Neural progenitor cell (in vitro differentiated cells): ENCODE data around the gene RABGGTA. TPM values are rescaled to one million over a fixed set of nuclear protein-coding genes. Genes with fewer than 3 reads are reported as not detected.

Source experiments
- DNase-seq: peaks from one replicate; pipeline ENCODE4 v3.0.0-alpha.2; 2016; ENCODE audit warnings: low spot score
- H2AFZ ChIP-seq: fragments of 200-600 bp; sonication (generic); replicated peaks from 2 replicates; pipeline ENCODE4 v1.6.1; 2016; ENCODE audit warnings: antibody characterized with exemption
- H3F3A ChIP-seq: fragments of 200-600 bp; sonication (generic); 2 replicates; pipeline ENCODE4 v1.6.1; 2016; ENCODE audit warnings: antibody characterized with exemption, low read depth
- H3K27ac ChIP-seq: fragments of 200-600 bp; sonication (generic); 2 replicates; pipeline ENCODE4 v1.5.1; 2016; ENCODE audit warnings: mild to moderate bottlenecking
- H3K27me3 ChIP-seq: fragments of 200-600 bp; sonication (generic); 2 replicates; pipeline ENCODE4 v1.6.1; 2016; ENCODE audit warnings: mild to moderate bottlenecking, moderate library complexity
- H3K36me3 ChIP-seq: fragments of 200-600 bp; sonication (generic); 2 replicates; pipeline ENCODE4 v1.5.1; 2016
- H3K4me1 ChIP-seq: fragments of 200-600 bp; sonication (generic); 2 replicates; pipeline ENCODE4 v1.6.1; 2016; ENCODE audit warnings: mixed run types
- H3K4me2 ChIP-seq: fragments of 200-600 bp; sonication (generic); 2 replicates; pipeline ENCODE4 v1.6.1; 2016
- H3K4me3 ChIP-seq: fragments of 200-600 bp; sonication (generic); 2 replicates; pipeline ENCODE4 v1.5.1; 2016
- H3K79me2 ChIP-seq: fragments of 200-600 bp; sonication (generic); 2 replicates; pipeline ENCODE4 v1.6.1; 2016; ENCODE audit warnings: low read depth
- H3K9ac ChIP-seq: fragments of 200-600 bp; sonication (generic); 2 replicates; pipeline ENCODE4 v1.6.1; 2016
- H3K9me3 ChIP-seq: fragments of 200-600 bp; sonication (generic); 2 replicates; pipeline ENCODE4 v1.5.1; 2016; ENCODE audit warnings: low read depth
- H4K20me1 ChIP-seq: fragments of 200-600 bp; sonication (generic); 2 replicates; pipeline ENCODE4 v1.6.1; 2016; ENCODE audit warnings: low read depth
- H3K27ac Mint-ChIP-seq: 3 replicates; pipeline ENCODE4 v1.8.0; 2021; ENCODE audit warnings: mixed read lengths
- H3K27me3 Mint-ChIP-seq: 2 replicates; pipeline ENCODE4 v1.8.0; 2022; ENCODE audit warnings: low read depth, mild to moderate bottlenecking, inconsistent platforms, moderate library complexity, mixed read lengths; ENCODE audit not compliant: insufficient read depth
- H3K36me3 Mint-ChIP-seq: 3 replicates; pipeline ENCODE4 v1.8.0; 2021; ENCODE audit warnings: mixed read lengths
- H3K4me1 Mint-ChIP-seq: 3 replicates; pipeline ENCODE4 v1.8.0; 2021; ENCODE audit warnings: mixed read lengths
- H3K4me3 Mint-ChIP-seq: 3 replicates; pipeline ENCODE4 v1.8.0; 2021; ENCODE audit warnings: mild to moderate bottlenecking, moderate library complexity, mixed read lengths
- H3K9me3 Mint-ChIP-seq: 3 replicates; pipeline ENCODE4 v1.8.0; 2020; ENCODE audit warnings: mixed read lengths
- CTCF ChIP-seq: fragments of 200-600 bp; sonication (generic); IDR thresholded peaks from 2 replicates; pipeline ENCODE4 v1.5.1; 2017; ENCODE audit warnings: antibody characterized with exemption, mild to moderate bottlenecking
- EZH2 ChIP-seq: fragments of 200-600 bp; sonication (generic); IDR thresholded peaks from 2 replicates; pipeline ENCODE4 v1.6.1; 2017; ENCODE audit warnings: antibody characterized with exemption, mild to moderate bottlenecking, moderate library complexity
- EZH2phosphoT487 ChIP-seq: fragments of 200-600 bp; sonication (generic); IDR thresholded peaks from 2 replicates; pipeline ENCODE4 v1.6.1; 2017; ENCODE audit warnings: antibody characterized with exemption
- total RNA-seq: library from RNA; depleted of rRNA; stranded (reverse); fragments of >200 nt; gene quantifications from 2 replicates; pipeline ENCODE4 v1.2.3, GENCODE V29; 2015; ENCODE audit warnings: low replicate concordance

RABGGTA gene
- total RNA-seq, 1 donor from 2014 or later = 7.1 TPM

- peaks cover 8% of the 10 kb centered on the region for H3F3A ChIP-seq
- H3K9me3 ChIP-seq = no peaks in the 10 kb centered on the region
- Mint-ChIP-seq H3K4me3 (no peak overlapping the region), H3K27me3 (no peaks in the 10 kb centered on the region), H3K4me1 (peaks cover 6% of the 10 kb centered on the region), H3K27ac (no peak overlapping the region), H3K36me3 (peaks cover 7% of the 10 kb centered on the region), H3K9me3 (no peaks in the 10 kb centered on the region)
- H3K4me2 ChIP-seq = no peak overlapping the region
- no peaks in the 10 kb centered on the region for H3K27me3 ChIP-seq
- no peak for TF ChIP-seq EZH2phosphoT487
- TF ChIP-seq EZH2 = no peak
- TF ChIP-seq CTCF = no peak
- H4K20me1 ChIP-seq = no peaks in the 10 kb centered on the region
- no peak overlapping the region for H3K4me3 ChIP-seq
- no peaks in the 10 kb centered on the region for H3K36me3 ChIP-seq
- H3K9ac ChIP-seq = no peak overlapping the region
- DNase-seq = no peak
- H3K27ac ChIP-seq = no peak overlapping the region
- H2AFZ ChIP-seq = no peak overlapping the region
- H3K4me1 ChIP-seq = peaks cover under 1% of the 10 kb centered on the region
- H3K79me2 ChIP-seq = no peaks in the 10 kb centered on the region
These were observed 22.1 kb upstream of the RABGGTA start for GRCh38 chr14:24293525-24293924.

- Mint-ChIP-seq H3K27me3 (no peaks in the 10 kb centered on the region), H3K27ac (no peak overlapping the region), H3K9me3 (no peaks in the 10 kb centered on the region), H3K36me3 (peaks cover 7% of the 10 kb centered on the region), H3K4me3 (no peak overlapping the region), H3K4me1 (peaks cover 2% of the 10 kb centered on the region)
- Histone ChIP-seq H3K4me1 (no peaks in the 10 kb centered on the region), H3K4me2 (no peak overlapping the region), H2AFZ (no peak overlapping the region), H3F3A (peaks cover 2% of the 10 kb centered on the region), H3K36me3 (no peaks in the 10 kb centered on the region), H3K27ac (no peak overlapping the region), H3K4me3 (no peak overlapping the region), H3K9me3 (no peaks in the 10 kb centered on the region), H3K27me3 (no peaks in the 10 kb centered on the region), H4K20me1 (no peaks in the 10 kb centered on the region), H3K79me2 (no peaks in the 10 kb centered on the region), H3K9ac (peak overlapping the region; percentile 49)
- TF ChIP-seq EZH2phosphoT487 = no peak
- TF ChIP-seq CTCF = no peak
- TF ChIP-seq EZH2 = no peak
- DNase-seq = no peak
These were observed 20.9 kb upstream of the RABGGTA start for GRCh38 chr14:24292118-24292807.

GRCh38 chr14:24291446-24292117 is 20.2 kb upstream of the RABGGTA start:
- Histone ChIP-seq H3K36me3 (no peaks in the 10 kb centered on the region), H3F3A (no peaks in the 10 kb centered on the region), H3K79me2 (no peaks in the 10 kb centered on the region), H3K27ac (no peak overlapping the region), H4K20me1 (no peaks in the 10 kb centered on the region), H3K4me1 (no peaks in the 10 kb centered on the region), H3K9ac (no peak overlapping the region), H3K4me3 (no peak overlapping the region), H3K27me3 (no peaks in the 10 kb centered on the region), H3K9me3 (no peaks in the 10 kb centered on the region), H3K4me2 (no peak overlapping the region), H2AFZ (no peak overlapping the region)
- TF ChIP-seq CTCF = no peak
- no peak for TF ChIP-seq EZH2phosphoT487
- no peak for TF ChIP-seq EZH2
- Mint-ChIP-seq H3K36me3 (peaks cover 7% of the 10 kb centered on the region), H3K4me3 (no peak overlapping the region), H3K27ac (no peak overlapping the region), H3K9me3 (no peaks in the 10 kb centered on the region), H3K27me3 (no peaks in the 10 kb centered on the region), H3K4me1 (no peaks in the 10 kb centered on the region)
- no peak for DNase-seq
